Measurements from ENCODE around the gene COG4. TPM values are rescaled to one million over a fixed set of nuclear protein-coding genes. Genes with fewer than 3 reads are reported as not detected.
"Not testable (repeated sequence)": the region's sequence is repeated elsewhere in the genome, so short reads cannot be mapped to it uniquely, and the experiment has no call there.

The COG4 gene
- polyA plus RNA-seq, 12 donors = 32.4 to 46.9 (median 40.4) TPM; not detected in 1

GRCh38 chr16:70529051-70529777 is 5.9 kb upstream of the COG4 start:
- peak; percentile 26 for DNase-seq

GRCh38 chr16:70527315-70527996 is 4.1 kb upstream of the COG4 start:
- no peak for DNase-seq

GRCh38 chr16:70526403-70526802 is 3.0 kb upstream of the COG4 start:
- no peak for DNase-seq

DNA sequence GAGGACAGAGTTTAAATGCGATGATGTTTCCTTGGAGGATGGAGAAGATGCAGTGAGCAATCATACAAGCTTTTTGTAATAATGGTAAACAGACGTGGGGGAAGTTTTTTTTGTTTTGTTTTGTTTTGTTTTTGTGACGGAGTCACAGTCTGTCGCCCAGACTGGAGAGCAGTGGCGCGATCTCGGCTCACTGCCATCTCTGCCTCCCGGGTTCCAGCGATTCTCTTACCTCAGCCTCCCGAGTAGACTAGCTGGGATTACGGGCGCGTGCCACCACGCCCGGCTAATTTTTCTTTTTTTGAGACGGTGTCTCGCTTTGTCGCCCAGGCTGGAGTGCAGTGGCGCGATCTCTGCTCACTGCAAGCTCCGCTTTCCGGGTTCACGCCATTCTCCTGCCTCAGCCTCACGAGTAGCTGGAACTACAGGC is 1.1 kb upstream of the COG4 start:
- not testable (repeated sequence) for DNase-seq

- DNase-seq = no peak
These were observed 517 bp upstream of the COG4 start, which contains the start of gene SF3B3 for GRCh38 chr16:70523743-70524398. TSS of gene SF3B3 (plus strand) at chr16:70523816. CDS start at chr16:70526657, 2,841 bp downstream.

DNA sequence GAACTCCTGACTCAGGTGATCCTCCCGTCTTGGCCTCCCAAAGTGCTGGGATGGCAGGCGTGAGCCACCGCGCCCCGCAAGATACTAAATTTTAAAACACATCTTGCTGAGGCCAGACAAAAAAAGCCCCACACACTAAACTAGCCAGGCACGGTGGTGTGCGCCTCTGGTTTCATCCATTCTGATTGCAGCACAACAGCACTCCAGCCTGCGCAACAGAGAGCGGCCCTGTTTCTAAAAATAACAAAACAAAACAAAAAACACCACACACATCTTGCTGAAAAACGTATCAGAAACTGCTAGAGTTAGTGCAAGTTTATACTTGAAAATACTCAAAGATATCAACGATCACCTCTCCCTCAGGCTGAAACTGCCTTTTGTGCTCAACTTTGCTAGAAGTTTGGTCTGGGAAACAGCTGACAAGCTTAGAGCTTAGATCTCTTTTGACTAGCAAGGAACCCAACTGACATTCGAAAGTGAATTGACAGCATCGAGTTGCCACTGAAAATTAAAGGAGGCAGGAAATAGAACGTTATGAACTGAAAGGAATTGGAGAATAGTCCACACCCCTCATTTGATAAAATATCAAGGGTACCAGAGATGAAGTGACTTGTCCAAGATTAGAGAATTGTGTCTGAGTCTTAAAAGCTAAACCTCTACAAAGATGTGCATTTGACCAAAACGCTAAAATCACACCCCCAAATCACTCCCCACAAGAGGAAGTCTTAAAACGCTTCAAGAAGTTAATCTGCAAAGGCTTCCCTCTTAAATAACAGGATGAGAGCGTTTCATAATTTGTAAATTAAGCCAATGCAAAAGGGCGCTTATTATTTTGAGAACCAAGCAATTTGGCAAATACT is 908 bp downstream of the COG4 start:
- no peak for DNase-seq

- DNase-seq = no peak
These were observed 2.6 kb downstream of the COG4 start for GRCh38 chr16:70520612-70521297.

GRCh38 chr16:70512456-70512855 is 10.9 kb downstream of the COG4 start:
- DNase-seq = no peak

GRCh38 chr16:70511833-70512232 is 11.5 kb downstream of the COG4 start:
- DNase-seq = no peak

- no peak for DNase-seq
These were observed 13.1 kb downstream of the COG4 start for GRCh38 chr16:70510216-70510615.

- DNase-seq = no peak
These were observed 14.6 kb downstream of the COG4 start for GRCh38 chr16:70508752-70509151.

- DNase-seq = no peak
These were observed 26.8 kb downstream of the COG4 start for GRCh38 chr16:70496513-70496912.

DNA sequence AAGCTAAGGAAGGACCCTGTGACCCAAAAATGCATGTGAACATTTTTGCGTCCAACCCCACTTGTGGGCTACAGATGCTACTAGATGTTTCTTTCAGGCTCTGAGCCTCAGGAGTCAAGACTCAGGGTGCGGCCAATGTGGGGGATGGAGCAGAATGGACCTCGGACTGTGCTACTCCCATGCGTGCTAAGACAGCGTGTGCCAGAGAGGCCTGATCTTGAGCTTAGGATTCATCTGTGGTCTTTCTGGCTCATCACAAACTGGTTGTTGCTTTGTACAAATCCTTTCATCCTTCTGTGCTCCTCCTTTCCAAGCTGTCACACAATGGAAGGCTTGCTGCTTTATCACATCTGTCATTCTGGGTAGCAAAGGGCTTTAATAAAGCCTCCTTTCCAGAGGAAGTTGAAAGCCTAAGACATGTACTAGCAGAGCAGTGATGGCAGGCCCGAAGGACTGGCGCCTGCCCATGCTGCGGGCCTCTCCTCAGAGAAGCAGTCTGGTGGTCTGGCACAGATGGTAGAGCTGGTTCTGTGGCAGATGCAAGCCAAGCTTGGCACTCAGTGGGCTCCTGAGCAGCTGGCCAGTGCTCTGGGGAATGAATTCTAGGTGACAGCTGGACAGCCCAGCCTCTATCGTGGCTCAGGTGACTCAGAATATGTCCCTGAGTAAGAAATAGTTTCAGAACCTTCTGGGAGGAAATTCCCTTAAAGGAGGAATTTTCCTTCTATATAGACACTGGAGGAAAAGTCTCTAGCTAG is 27.8 kb downstream of the COG4 start:
- DNase-seq = no peak

DNA sequence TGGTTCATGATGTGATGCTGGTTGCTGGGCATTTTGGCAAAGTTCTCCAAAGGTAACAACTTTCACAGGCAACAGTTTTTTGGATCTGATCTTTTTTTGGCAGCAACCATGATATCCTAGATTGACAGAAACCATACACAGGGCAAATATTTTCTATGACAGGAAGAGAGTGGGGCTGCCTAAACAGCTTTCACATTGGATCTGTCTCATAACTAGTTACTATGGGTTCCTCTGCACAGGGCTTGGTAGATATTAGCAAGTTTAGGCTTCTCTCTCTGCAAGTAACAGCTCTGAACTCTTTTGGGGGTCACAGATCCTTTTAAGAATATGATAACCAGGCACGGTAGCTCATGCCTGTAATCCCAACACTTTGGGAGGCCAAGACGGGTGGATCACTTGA is 28.6 kb downstream of the COG4 start:
- DNase-seq = no peak

- no peak for DNase-seq
These were observed 29.1 kb downstream of the COG4 start for GRCh38 chr16:70494202-70494770.

DNA sequence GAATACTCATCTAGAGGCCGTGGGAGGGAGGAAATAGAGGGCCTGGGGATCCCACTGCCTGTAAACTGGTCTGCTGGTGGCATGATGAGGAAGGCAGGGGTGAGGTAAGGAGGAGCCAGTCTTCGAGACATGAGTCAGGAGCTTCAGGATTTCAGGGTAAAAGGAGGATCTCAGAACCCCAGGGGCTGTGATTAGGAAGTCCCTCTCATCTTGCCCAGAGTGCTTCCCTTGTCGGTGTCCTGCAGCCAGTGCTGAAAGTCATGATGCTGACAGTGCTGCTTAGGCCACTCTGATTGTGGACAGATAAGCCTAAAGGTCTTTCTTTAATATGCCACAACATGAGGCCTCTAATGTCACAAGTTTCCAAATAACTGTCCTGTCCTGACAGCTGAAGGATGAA is 29.6 kb downstream of the COG4 start:
- DNase-seq = no peak

GRCh38 chr16:70490261-70490660 is 33.1 kb downstream of the COG4 start:
- DNase-seq = no peak

GRCh38 chr16:70484867-70485266 is 38.5 kb downstream of the COG4 start:
- no peak for DNase-seq

DNA sequence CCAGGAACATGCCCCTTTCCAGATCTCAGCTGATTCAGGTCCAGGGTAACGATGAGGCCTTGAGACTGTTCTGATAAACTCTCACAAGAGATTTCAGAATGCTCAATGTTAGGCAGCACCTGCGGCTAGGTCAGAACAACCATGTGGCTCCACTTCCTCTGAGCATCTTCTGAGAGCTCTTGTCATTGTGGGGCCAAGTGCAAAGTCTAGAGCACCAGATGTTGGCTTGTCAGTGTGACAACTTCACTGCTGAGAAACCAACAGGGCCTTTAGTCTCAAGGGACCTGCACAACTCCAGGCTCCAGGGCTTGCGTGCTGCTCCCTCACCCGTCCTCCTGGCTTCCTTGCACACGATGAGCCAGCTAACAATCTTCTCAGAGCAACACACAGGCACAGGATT is 39.9 kb downstream of the COG4 start:
- no peak for DNase-seq

DNA sequence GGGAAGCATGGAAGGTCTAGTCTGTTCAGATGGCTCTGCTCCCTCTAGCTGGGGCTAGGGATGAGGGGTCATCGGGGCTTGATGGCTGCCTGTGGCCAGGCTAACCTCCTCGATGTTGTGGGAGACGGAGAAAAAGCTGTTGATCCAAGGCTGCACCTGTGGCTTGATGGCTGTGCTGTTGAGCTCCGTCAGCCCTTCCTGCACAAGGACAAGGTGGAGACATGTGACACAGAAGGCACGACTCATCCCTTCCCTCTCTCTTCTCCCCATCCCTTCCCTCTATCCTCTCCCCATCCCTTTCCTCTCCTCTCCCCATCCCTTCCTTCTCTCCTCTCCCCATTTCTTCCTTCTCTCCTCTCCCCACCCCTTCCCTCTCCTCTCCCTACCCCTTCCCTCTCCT is 40.7 kb downstream of the COG4 start:
- no peak for DNase-seq

Measured in muscle of arm (tissue), 12 donors.